Stimulated activated naive CD8-positive, alpha-beta T cell treated with anti-CD3 and anti-CD28 coated beads, Interleukin-15, Interleukin-2, amounts not matched to agents 100 U/mL and 50 U/mL, for 24 hours (primary cell): ENCODE data around the gene ZBTB14.

ENCODE experiments used
- ATAC-seq: fragments of 150-1000 bp; cut with Tn5 transposase; one replicate; pipeline ENCODE4 v1.10.0; 2021
- DNase-seq: peaks from one replicate; pipeline ENCODE4 v3.0.0; 2021

ZBTB14 gene, protein sequence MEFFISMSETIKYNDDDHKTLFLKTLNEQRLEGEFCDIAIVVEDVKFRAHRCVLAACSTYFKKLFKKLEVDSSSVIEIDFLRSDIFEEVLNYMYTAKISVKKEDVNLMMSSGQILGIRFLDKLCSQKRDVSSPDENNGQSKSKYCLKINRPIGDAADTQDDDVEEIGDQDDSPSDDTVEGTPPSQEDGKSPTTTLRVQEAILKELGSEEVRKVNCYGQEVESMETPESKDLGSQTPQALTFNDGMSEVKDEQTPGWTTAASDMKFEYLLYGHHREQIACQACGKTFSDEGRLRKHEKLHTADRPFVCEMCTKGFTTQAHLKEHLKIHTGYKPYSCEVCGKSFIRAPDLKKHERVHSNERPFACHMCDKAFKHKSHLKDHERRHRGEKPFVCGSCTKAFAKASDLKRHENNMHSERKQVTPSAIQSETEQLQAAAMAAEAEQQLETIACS

DNA sequence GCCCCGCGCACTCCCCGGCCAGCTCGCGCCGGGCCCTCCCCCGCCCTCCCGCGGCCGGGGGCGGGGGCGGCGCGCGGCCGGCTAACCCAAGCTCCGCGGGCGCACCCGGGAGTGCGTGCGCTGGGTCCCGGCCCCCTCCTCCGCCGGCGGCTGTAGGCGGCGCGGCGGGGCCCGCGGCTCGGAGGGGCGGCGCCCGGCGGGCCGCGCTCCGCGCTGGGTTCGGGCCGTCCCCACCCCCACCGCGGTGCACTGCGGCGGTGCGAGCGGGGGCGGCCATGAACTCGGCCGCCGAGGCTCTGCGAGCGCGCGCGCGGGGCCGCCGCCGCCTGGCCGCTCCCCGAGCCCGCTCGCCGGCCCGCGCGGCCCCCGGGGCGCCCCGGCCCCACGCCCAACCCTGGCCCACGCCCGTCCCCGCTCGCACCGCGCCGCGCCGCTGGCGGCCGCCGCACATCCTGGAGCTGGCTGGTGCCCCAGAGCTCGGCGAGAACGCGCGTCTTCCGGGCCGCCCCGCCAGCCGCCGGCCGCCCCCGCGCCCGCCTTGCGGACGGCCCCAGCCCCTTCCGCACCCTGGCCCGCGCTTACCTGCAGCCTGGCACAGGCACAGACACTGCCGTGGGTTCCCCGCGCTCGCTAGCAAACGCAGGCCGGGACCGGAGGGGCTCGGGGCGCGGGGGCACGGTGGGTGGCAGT lies at the start of gene ZBTB14:
Gene ZBTB14 (minus strand): TSS at position 496 of the 690 bp plus-strand sequence. CDS start 2,480 bp downstream, outside the sequence.
- peak; percentile 68 for DNase-seq
- ATAC-seq, result peak; percentile 47

DNA sequence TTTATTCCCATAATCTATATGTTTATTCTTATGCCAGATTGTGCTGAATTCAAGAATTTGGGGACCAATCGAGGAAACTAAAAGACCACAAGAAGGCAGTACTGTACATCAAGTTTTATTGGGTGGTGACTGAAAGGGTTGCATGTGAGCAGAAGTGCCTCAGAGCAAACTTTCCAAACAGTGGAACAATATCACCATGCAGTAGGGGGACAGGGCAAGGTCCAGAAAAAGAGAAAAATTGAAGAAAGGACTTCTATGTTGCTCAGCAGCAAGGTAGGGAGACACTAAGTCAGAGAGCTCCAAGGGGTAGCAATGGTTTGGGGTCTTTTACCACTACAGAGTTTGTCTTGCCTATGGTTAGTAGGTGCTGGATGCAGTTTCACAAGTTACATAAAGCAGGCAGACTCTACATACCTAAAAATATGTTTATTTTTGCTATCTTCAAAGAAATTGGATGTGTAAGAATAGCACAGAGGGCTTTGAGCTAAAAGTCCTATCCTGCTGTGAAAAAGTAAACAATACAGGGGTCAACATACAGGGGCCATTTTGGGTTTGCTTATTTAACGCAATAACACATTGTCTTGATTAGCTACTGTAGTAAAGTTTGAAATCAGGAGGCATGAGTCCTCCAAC lies 43.8 kb upstream of the ZBTB14 start:
- DNase-seq (no peak), ATAC-seq (no peak)

DNA sequence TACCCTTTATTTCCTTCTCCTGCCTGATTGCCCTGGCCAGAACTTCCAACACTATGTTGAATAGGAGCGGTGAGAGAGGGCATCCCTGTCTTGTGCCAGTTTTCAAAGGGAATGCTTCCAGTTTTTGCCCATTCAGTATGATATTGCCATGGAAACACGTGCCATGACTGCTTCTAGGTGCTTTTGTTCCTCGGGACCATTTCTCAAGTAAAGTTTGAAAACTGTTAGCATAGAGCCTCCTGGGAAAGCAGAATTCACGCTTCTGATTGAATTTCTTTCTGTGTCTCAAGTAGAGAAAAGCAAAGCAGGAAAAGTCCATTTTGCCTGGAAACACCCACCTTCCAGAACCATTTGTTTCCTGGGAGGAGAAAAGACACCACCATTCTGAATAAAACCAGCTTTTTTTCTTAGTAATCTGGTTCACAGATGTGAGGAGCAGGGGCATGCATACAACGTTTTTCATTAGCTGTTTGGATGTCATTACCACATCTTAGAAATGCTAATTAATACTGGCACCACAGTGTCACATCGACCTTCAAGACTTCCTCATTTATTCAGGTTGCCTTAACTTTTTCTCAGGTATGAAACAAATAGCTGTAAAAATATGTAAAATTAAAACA lies 39.0 kb upstream of the ZBTB14 start:
- DNase-seq, result no peak
- ATAC-seq, result no peak

DNA sequence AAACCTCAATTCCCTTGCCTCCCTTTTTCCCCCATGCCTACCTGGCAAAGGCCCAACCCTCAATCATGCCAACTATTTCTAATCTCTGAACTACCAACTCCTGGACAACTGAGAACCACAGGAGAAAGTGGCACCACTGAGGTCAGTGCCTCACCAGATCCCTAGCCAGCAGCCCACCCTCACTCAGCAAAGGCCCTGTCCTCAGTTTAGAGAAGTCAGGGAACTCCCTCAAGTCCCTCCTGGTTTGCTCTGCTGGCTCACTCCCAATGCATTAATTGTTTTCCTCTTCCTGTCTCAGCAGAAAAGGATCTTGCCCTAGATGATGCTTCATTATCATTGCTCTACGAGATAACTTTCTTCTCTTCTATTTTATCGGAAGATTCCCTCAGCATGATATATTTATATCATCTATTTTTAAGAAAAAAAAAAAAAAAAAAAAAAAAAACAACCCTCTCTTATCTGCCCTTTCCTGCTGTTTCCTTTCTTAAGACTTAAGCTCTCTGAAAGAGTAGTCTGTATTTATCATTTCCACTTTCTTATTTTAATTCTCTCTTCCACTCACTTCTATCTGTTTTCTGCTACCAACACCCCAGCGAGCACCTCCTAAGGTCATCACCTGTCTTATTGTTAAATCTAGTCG lies 22.7 kb upstream of the ZBTB14 start:
- DNase-seq (no peak), ATAC-seq (no peak)

DNA sequence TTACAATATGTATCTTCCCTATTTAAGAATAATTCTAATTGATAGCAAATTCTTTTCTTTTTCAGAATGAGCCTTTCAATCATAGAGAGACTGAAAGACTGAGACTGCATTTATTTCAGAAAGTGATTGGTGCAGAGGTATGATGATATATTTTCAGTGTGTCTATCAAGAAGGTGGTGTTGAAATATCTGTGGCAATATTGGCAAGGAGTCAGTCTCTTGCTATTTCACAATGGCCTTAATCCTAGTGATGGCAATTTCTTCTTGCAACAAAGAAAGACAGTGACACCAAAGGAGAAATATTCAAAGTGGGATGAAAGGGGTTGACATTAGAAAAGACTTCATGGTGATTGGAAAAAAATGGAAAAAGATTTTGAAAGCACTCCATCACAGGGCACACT lies 21.7 kb upstream of the ZBTB14 start:
- no peak for DNase-seq

DNA sequence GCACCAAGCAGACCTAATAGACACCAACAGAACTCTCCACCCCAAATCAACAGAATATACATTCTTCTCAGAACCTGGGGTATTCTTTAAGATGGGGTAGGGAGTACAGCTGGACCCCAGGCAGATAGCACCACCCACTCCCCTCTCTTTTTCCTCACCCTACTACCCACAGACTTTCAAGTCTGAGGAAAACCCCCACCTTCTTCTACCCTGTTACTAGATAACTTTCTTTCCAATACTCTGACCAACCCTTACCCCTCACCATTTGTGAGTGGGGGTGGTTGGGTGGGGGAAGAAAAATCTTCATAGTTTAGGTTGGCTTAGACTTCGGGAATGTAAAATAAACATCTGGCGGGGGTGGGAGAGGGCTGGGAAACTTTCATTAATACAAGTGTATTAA lies 20.3 kb upstream of the ZBTB14 start:
- no peak for DNase-seq
- ATAC-seq, result no peak

More for the DNA sequence above, 21.7 kb upstream of the ZBTB14 start:
- ATAC-seq, result no peak

DNA sequence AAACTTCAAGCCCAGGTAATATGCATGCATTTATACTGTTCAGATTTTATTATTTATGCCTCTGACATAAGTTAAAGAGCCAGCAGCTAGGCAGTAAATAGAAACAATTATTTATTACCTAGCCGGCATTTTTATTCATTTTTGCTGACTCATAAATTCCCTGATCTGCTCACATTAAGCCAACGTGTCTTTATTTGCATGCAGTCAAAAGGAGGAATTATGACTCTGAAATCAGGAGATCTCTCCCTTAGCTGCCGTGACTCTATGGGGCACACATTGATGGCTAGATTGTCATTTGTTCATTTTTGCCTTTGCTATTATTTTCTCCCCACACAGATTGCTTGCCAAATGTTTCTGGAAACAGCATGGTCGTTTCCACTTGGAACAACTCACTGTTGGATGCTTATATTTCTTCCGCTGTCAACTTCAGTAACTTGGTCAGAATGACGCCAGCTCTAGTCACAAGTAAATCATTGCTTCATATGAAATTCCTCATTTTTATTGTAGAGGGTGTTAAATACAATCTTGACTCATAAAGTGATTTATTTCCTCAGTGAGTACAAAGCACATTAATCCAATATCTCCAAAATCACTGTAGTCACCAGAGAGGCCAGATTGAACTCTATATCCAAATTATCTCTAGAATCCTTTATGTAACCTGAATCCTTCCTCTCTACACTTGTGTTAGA lies 15.9 kb upstream of the ZBTB14 start:
- DNase-seq (no peak), ATAC-seq (no peak)

DNA sequence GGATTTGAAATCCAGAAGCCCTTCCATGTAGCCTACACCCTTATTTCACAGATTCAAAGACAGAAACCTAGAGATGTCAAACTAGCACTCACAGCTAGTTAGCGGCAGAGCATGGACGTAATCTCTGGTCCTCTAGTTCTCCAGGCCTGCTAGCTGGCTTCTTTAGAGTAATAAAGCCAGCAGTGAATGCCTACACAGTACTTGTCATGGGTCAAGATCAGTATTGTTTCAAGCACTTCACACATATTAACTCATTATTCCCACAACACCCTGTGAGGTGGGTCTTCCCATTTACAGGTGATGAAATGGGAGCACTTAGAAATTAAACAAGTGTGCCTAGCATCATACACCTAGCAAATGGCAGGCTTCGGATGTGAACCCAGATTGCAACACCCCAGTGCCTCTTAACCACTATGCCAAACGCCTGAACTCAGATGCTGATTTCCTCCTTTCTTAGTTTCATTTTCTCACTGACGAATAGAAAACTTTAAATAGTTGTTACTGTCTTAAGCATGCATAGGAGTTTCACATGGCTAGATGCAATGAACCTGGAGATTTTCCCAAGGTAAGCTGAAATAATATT lies 14.5 kb upstream of the ZBTB14 start:
- ATAC-seq (peak; percentile 85), DNase-seq (peak; percentile 25)

DNA sequence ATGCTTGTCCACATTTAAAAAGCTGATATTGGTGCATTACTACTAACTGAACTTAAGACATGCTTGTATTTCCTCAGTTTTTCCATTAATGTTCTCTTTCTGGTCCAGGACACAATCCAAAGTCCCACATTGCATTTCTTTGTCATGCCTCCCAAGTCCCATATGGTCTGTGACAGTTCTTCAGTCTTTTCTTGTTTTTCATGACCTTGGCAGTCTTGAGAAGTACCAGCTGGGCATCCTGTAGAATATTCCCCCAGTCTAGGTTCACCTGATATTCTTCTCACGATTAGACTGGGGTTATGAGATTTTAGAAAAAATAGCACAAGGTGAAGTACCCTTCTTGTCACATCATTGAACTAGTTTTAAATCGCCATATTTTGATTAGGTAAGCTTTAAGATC lies 10.3 kb upstream of the ZBTB14 start:
- no peak for ATAC-seq
- DNase-seq, result no peak

DNA sequence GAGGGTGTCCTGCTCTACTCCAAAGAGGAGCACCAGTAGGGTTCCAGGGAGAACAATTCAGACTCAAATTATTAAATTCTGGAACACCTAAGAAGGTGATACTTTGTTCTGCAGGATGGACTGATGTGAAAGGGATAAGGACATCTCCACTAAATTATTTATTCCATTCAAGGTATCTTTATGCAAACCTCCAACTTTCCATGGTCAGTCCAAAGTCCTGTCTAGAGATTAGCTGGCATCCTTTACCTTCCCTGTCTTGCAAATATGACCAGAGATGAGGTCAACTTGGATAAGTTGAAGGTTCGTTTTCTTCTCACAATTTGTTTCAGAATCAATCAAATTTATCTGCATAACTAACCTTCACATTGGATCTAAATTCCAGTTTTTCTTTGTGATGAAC lies 8.7 kb upstream of the ZBTB14 start:
- DNase-seq, result no peak

DNA sequence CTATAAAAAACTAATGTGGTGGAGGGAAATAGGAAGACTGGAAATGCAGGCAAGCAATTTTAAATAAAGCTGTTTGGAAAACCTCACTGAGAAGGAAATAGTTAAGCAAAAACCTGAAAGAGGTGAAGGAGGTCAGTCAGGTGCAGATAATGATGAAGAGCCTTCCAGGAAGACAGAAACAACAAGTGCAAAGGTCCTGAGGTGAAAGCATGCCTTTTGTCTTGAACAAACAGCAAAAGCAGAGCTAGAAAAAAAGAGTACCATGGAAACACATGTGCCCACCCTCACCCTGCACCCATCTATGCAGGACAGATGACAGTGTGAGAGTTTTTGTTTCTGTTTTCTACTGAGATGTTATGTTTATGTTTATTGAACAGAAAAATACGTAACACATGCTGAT lies 8.1 kb upstream of the ZBTB14 start:
- no peak for ATAC-seq

More for the DNA sequence above, 8.7 kb upstream of the ZBTB14 start:
- ATAC-seq, result no peak

DNA sequence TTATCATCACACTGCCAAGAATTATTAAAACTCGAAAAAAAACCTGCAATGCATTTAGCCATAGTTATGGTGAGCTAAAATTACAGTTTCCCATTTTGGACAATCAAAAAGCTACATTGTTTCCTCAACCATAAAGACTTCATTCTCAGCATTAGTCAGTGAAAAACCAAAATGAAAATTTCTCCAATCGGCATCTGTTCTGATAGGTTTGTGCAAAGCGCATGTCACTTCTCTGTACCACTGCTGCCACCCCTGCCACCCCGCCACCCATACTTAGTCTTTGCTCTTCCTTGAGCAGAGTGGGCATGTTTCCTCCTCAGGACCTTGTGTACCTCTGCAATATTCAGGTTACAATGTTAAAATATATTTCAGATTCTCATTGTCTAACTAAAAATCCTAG lies 7.1 kb upstream of the ZBTB14 start:
- no peak for ATAC-seq
- no peak for DNase-seq

More for the DNA sequence above, 8.1 kb upstream of the ZBTB14 start:
- no peak for DNase-seq

DNA sequence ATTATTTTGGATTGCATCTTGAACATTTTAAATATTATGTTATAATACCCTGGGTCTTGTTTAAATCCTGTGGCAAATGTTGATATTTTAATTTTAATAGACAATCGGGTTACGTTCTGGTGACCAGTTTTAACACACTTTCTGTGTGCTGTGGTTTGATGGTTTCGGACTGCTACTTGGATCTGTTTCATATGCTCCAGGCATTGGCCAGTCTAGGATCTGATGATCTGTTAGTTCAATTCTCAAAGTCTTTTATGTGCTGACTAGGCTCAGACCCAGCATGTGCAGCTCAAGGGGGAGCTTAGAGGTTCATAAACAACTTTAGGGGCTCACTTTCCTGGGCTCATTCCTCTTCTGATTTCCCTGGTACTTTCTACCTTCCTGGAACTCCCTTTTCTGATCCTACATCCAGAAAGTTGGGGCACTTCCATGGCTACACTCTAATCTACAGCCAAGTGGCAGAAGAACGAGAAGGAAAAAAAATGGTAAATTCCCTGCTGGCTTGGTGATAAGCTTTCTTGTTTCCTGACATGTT lies 5.0 kb upstream of the ZBTB14 start:
- DNase-seq (no peak), ATAC-seq (no peak)

DNA sequence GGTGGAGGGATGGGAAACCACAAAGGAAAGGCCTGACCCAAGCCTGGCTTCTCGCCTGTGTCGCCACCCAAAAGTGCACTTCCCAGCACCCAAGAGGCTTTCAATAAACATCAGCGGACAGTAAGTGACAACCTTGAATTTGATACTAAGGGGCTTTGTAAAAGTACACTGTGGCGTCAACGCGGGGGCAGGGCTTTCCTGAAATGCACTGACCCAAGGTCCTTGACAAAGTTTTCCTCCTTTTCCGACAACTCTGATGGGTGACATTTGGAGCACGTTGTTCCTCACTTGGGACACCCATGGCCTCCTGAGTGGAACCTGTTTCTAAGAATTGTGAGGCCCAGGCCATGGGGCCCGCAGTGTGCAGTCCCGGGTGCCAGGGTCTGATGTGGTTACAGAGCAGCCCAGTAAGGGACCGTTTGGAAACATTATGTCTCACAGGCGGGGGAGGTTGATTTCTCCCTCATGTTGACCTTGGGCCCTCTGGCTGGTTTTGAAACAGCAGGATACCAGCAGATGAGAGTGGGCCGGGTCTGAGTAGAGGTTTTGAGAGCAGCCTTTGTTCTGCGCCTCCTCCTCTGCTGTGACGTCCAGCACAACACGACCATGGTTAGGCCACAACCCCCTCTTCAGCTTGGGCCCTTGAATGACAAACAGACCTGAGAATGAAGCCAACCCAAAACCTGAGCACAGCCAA lies 2.8 kb upstream of the ZBTB14 start:
- DNase-seq (no peak), ATAC-seq (no peak)

DNA sequence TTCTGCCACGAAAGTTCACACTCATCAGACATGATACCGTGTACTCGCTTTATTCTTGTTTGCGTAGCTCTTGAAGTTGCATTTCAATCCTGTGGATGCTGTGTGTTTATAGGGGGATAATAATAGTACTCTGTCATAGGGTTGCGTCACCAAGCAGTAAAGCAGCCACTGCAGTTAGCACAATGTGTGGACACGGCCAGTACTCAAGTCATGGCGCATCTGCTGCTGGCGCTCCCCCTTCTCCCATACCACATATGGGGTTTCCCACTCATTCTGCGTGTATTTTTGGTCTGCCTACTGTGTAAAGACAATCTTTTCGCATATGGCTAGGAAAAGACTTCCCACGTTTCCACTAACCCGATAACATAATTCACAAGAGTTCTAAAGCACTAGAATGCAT lies 2.1 kb upstream of the ZBTB14 start:
- ATAC-seq (no peak), DNase-seq (no peak)

DNA sequence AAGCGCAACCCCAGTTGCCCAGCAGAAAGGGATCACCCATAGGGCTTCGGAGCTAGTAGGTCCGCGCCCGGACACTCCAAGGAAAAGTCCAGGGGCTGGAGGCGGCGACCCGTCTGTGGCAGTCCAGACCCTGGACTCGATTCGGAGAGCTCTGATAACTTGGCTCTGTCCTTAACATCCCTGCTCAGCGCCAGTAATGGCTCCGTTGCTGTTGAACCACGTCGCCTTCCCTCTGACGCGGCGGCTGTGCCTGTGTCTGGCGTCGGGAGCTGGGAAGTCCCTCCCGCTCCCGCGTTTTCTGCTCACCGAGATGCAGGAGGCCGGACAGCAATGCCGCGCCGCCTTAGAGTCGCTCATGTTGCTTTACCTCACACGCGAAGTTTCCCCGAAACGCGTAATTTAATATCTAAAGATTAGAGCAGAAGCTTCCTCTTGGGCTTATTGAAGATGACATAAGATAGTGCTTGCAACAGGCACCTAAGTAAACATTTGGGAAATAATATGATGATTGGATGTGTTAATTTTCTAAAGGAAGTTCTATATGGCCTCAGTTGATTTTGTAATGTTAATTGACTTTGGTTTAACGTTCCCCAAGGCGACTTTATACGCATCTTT lies 1.3 kb upstream of the ZBTB14 start:
- DNase-seq, result peak; percentile 76
- ATAC-seq, result peak; percentile 30

DNA sequence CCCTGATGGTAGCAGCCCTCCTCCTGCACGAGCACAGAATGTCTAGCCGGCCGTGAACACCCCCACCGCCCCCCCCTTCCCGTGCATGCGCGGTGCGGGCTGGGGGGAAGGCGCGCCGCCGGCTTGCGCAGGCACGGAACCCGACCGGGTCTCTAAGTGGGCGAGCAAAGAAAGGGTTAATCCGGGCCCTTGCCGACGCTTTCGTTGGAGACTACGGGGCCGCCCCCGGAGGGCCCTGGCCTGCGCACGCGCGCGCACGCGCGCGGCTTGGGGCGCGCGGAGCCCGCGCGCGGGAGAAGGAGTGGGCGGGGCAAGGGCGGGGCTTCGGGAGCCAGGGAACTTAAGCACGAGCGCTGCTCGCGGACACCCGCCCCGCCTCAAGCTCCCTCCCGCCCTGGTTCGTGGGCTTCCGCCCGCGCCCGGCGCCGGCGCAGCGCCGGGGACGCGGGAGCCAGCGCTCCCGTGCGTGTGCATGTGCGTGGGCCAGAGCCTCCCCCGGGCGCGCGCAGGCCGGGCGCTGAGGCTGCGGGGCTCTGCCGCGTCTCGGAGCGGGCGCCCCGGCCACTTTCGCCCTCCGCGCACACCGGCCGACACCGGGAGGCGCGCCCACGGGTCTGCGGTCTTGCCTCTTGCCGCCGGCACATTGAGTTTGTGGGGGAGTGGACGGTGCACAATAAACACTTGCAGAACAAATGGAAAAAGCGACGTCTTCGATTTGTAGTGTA lies 617 bp upstream of the ZBTB14 start:
- DNase-seq (peak; percentile 95), ATAC-seq (peak; percentile 77)

DNA sequence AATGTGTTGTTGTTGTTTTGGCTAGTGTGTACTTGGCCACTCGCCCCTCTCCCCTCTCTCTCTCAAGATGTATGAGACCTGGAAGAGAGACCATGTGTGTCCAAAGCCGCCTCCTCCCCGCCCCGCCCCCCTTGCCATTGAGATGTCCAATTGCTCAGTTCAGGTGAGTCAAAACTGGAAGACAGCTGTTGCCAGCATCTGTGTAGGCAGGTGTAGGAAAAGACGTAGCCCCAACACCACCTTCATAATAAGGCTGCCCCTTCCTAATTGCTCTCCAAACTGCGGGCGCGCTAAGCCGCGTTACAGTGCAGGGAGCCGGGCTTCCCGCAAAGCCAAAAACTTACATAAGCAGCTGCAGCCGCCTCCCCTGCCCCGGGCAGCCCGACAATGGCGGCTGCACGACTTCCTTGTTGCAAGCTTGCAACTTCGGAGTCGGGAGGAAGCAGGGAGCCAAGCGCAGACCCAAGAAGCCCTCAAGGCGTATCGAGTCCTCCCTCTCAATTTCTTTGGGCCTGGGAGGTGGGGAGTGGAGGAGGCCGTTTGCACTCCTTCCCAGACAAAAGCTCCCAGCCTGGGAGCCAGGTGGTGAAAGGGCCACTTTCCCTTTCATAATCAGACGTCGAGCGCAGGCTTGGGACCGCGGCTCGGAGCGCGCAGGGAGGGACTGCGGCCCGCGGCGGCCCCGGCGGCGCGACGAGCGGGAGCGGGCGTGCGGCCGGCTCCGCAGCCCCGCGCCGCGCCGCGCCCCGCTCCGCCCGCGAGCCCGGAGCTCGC lies 882 bp downstream of the ZBTB14 start:
- DNase-seq, result peak; percentile 64
- no peak for ATAC-seq
